Non-pigmented ciliary epithelial cell (primary cell): ENCODE data around the gene AK8.
A peak's percentile ranks its signal among the peaks of the same experiment; 100 is the strongest.

ENCODE experiments used
- DNase-seq: peaks from one replicate; pipeline ENCODE4 v3.0.0-alpha.2; 2010; ENCODE audit warnings: low read depth

The AK8 gene

GRCh38 chr9:132877824-132878694 is at the start of gene AK8:
AK8 (minus strand) TSS chr9:132878284; CDS start chr9:132878255, 29 bp downstream.
- no peak for DNase-seq

- DNase-seq: no peak
Observed at GRCh38 chr9:132927704-132928103, 49.6 kb upstream of the AK8 start.

GRCh38 chr9:132923346-132923902 is 45.3 kb upstream of the AK8 start:
- no peak for DNase-seq

GRCh38 chr9:132919614-132920268 is 41.7 kb upstream of the AK8 start:
- DNase-seq: no peak

GRCh38 chr9:132914924-132915323 is 36.8 kb upstream of the AK8 start:
- DNase-seq: no peak

- no peak for DNase-seq
Observed at GRCh38 chr9:132912131-132912530, 34.0 kb upstream of the AK8 start.

GRCh38 chr9:132910376-132910775 is 32.3 kb upstream of the AK8 start:
- DNase-seq: no peak

GRCh38 chr9:132909311-132909710 is 31.2 kb upstream of the AK8 start:
- DNase-seq: no peak

GRCh38 chr9:132908635-132909034 is 30.6 kb upstream of the AK8 start:
- DNase-seq: no peak

GRCh38 chr9:132905726-132906125 is 27.6 kb upstream of the AK8 start:
- no peak for DNase-seq

- DNase-seq: no peak
Observed at GRCh38 chr9:132903574-132904492, 25.7 kb upstream of the AK8 start.

GRCh38 chr9:132901858-132902831 is 24.1 kb upstream of the AK8 start:
- DNase-seq: peak; percentile 61

- DNase-seq: no peak
Observed at GRCh38 chr9:132898051-132898450, 20.0 kb upstream of the AK8 start.

GRCh38 chr9:132896906-132897305 is 18.8 kb upstream of the AK8 start:
- DNase-seq: no peak

GRCh38 chr9:132896264-132896663 is 18.2 kb upstream of the AK8 start:
- no peak for DNase-seq

GRCh38 chr9:132894862-132895835 is 17.1 kb upstream of the AK8 start:
- DNase-seq: no peak

- no peak for DNase-seq
Observed at GRCh38 chr9:132894346-132894745, 16.3 kb upstream of the AK8 start.

- DNase-seq: no peak
Observed at GRCh38 chr9:132892400-132892799, 14.3 kb upstream of the AK8 start.

- DNase-seq: no peak
Observed at GRCh38 chr9:132888151-132888550, 10.1 kb upstream of the AK8 start.
